Prostate gland (tissue), 2 donors: ENCODE results near the gene PTPN1.

ENCODE experiments used
- POLR2A ChIP-seq: fragments of 450-650 bp; IDR thresholded peaks from one replicate; pipeline ENCODE4 v1.6.1; 2016; ENCODE audit warnings: antibody characterized with exemption, mild to moderate bottlenecking
- POLR2AphosphoS5 ChIP-seq: sonication (generic); formaldehyde crosslinking; IDR thresholded peaks from one replicate; pipeline ENCODE4 v1.6.1; 2017; ENCODE audit warnings: antibody characterized with exemption
- TF ChIP-seq, protein P1 (sequence below), 4 experiments: fragments of 200-600 bp in 2 of 4; fragments of 450-650 bp in 2 of 4; sonication (generic) in 2 of 4; IDR thresholded peaks; 1 replicate in 3 of 4; 2 replicates in 1 of 4; pipeline ENCODE4 v1.5.1; 2016 to 2019; ENCODE audit warnings: antibody characterized with exemption in 4 of 4, mild to moderate bottlenecking in 2 of 4, moderate library complexity in 2 of 4

- TF ChIP-seq, protein P1, sequence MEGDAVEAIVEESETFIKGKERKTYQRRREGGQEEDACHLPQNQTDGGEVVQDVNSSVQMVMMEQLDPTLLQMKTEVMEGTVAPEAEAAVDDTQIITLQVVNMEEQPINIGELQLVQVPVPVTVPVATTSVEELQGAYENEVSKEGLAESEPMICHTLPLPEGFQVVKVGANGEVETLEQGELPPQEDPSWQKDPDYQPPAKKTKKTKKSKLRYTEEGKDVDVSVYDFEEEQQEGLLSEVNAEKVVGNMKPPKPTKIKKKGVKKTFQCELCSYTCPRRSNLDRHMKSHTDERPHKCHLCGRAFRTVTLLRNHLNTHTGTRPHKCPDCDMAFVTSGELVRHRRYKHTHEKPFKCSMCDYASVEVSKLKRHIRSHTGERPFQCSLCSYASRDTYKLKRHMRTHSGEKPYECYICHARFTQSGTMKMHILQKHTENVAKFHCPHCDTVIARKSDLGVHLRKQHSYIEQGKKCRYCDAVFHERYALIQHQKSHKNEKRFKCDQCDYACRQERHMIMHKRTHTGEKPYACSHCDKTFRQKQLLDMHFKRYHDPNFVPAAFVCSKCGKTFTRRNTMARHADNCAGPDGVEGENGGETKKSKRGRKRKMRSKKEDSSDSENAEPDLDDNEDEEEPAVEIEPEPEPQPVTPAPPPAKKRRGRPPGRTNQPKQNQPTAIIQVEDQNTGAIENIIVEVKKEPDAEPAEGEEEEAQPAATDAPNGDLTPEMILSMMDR (IDR thresholded peaks at IDR 0.05): no peak
- TF ChIP-seq POLR2A: no peak
- no peak for TF ChIP-seq POLR2AphosphoS5
Observed at GRCh38 chr20:50512323-50512722, 2.1 kb downstream of the PTPN1 start.
